K562 (cell line): ENCODE data around the gene CPOX. TPM values are rescaled to one million over a fixed set of nuclear protein-coding genes. Genes with fewer than 3 reads are reported as not detected.
A peak's percentile ranks its signal among the peaks of the same experiment; 100 is the strongest.

Source experiments
- CEBPB ChIP-seq: fragments of 450-650 bp; IDR thresholded peaks from 2 replicates; pipeline ENCODE4 v1.6.1; 2016; ENCODE audit warnings: missing genetic modification characterization, missing compliant biosample characterization
- GATAD2B ChIP-seq: fragments of 450-650 bp; IDR thresholded peaks from 2 replicates; pipeline ENCODE4 v1.6.1; 2017; ENCODE audit warnings: mild to moderate bottlenecking, borderline replicate concordance
- HDAC2 ChIP-seq: fragments of 450-650 bp; IDR thresholded peaks from 2 replicates; pipeline ENCODE4 v1.6.1; 2016; ENCODE audit warnings: mild to moderate bottlenecking
- MAFG ChIP-seq: fragments of 450-650 bp; conservative IDR thresholded peaks from 2 replicates; pipeline ENCODE4 v1.6.1; 2016; ENCODE audit warnings: missing genetic modification characterization, missing compliant biosample characterization
- MECOM ChIP-seq: fragments of 250-450 bp; sonication (Bioruptor Pico); IDR thresholded peaks from 2 replicates; pipeline ENCODE4 v1.8.0; 2022; ENCODE audit warnings: inconsistent platforms
- SRF ChIP-seq, 2 experiments: fragments of 250-450, 450-650 bp in 1 of 2; sonication (Bioruptor Pico) in 1 of 2; sonication (generic) in 1 of 2; formaldehyde crosslinking; IDR thresholded peaks; 2 replicates each; pipeline versions ENCODE4 v1.5.0 to v1.5.1; 2020 to 2022; ENCODE audit warnings: mild to moderate bottlenecking in 1 of 2, missing genetic modification reagents in 1 of 2
- STAT5A ChIP-seq: IDR thresholded peaks from 2 replicates; pipeline ENCODE4 v1.6.1; 2012; ENCODE audit warnings: low read length, inconsistent platforms, borderline replicate concordance
- TARDBP ChIP-seq: fragments of 450-650 bp; IDR thresholded peaks from 2 replicates; pipeline ENCODE4 v1.6.1; 2016
- ZBTB17 ChIP-seq: fragments of 450-650 bp; formaldehyde crosslinking; IDR thresholded peaks from 2 replicates; pipeline ENCODE4 v1.4.0; 2020; ENCODE audit warnings: mild to moderate bottlenecking
- ZC3H8 ChIP-seq: fragments of 450-650 bp; IDR thresholded peaks from 2 replicates; pipeline ENCODE4 v1.6.1; 2017
- ZNF134 ChIP-seq: fragments of 250-450 bp; sonication (Bioruptor Pico); conservative IDR thresholded peaks from 2 replicates; pipeline ENCODE4 v1.4.0; 2020
- ZNF436 ChIP-seq: fragments of 250-450, 450-650 bp; sonication (Bioruptor Pico); formaldehyde crosslinking; IDR thresholded peaks from 2 replicates; pipeline ENCODE4 v1.7.0; 2020; ENCODE audit warnings: mild to moderate bottlenecking
- ZNF717 ChIP-seq: fragments of 250-450 bp; sonication (Bioruptor Pico); IDR thresholded peaks from 2 replicates; pipeline ENCODE4 v1.5.0; 2021
- polyA plus RNA-seq, 8 experiments: library from polyadenylated mRNA; depleted of rRNA in 4 of 8; stranded (reverse) in 5 of 8; unstranded in 3 of 8; fragments of >200 nt; fragmentation: Nextera tagmentation in 2 of 8; fragmentation: Illumina TruSeq in 1 of 8; extraction: Ambion mirVana in 2 of 8; extraction: Trizol in 1 of 8; gene quantifications; 2 replicates each; pipeline versions ENCODE4 v1.2.1 to v1.2.3, GENCODE V29; 2011 to 2014; ENCODE audit warnings: inconsistent platforms in 1 of 8, missing spikeins in 1 of 8
- total RNA-seq, 7 experiments: library from RNA; depleted of rRNA in 6 of 7; stranded (reverse); fragments of >200 nt in 6 of 7; fragmentation: Illumina TruSeq in 2 of 7; extraction: Trizol in 2 of 7; gene quantifications; 2 replicates each; pipeline versions ENCODE4 v1.2.1 to v1.2.3, GENCODE V29; 2011 to 2021; ENCODE audit warnings: low replicate concordance in 1 of 7
- TF ChIP-seq, protein P1 (sequence below): fragments of 450-650 bp; formaldehyde crosslinking; IDR thresholded peaks from 2 replicates; pipeline ENCODE4 v1.4.0; 2020; ENCODE audit warnings: mild to moderate bottlenecking, moderate library complexity
- TF ChIP-seq, protein P2 (sequence below): fragments of 450-650 bp; IDR thresholded peaks from 2 replicates; pipeline ENCODE4 v1.6.1; 2017; ENCODE audit warnings: antibody characterized with exemption, mild to moderate bottlenecking
- TF ChIP-seq, protein P3 (sequence below): fragments of 250-450 bp; sonication (Bioruptor Pico); IDR thresholded peaks from 2 replicates; pipeline ENCODE4 v1.4.0; 2020

The CPOX gene
- total and polyA plus RNA-seq, 9 of the 15 experiments (the other 6 are each of a cell fraction or from before 2014, with no cell fraction given), result 14.6 to 82.1 (median 24.8) TPM

DNA sequence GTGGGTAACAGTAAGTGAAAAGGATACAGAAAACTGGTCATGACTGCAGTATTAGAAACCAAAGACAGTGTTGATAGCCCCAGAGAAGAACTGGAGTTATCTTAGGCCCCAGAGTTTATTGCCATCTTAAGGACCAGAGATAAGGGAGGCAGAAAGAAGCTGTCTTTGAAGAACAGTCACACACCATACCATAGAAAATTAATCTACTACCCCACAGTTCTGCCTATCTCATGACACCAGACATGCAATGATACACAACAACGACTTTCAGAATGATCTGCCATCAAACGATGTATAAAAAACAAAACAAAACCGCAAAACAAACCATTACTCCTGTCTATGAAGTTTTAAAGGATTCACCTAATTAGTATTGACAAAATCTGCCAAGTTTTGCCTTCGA is 9.6 kb downstream of the CPOX start (continued):
- TF ChIP-seq, protein P1, sequence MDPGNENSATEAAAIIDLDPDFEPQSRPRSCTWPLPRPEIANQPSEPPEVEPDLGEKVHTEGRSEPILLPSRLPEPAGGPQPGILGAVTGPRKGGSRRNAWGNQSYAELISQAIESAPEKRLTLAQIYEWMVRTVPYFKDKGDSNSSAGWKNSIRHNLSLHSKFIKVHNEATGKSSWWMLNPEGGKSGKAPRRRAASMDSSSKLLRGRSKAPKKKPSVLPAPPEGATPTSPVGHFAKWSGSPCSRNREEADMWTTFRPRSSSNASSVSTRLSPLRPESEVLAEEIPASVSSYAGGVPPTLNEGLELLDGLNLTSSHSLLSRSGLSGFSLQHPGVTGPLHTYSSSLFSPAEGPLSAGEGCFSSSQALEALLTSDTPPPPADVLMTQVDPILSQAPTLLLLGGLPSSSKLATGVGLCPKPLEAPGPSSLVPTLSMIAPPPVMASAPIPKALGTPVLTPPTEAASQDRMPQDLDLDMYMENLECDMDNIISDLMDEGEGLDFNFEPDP (CRISPR knock-in tag), result no peak
- TF ChIP-seq ZNF436 (CRISPR knock-in tag) (no peak), TARDBP (peak; percentile 92; the same call in 1 of the 2 replicates), STAT5A (peak; percentile 98), GATAD2B (no peak; the same call in 1 of the 2 replicates), CEBPB (no peak), ZC3H8 (no peak), ZBTB17 (CRISPR knock-in tag) (peak; percentile 66; the same call in 1 of the 2 replicates), MECOM (peak; percentile 36; the same call in 1 of the 2 replicates), HDAC2 (peak; percentile 91), ZNF717 (CRISPR knock-in tag) (no peak), MAFG (tag) (no peak; the same call in 1 of the 2 replicates), SRF (CRISPR knock-in tag; IDR thresholded peaks at IDR 0.05) (no peak), ZNF134 (CRISPR knock-in tag) (0 out of 2 replicates have a peak, but pooled peaks have one; percentile 24)
- TF ChIP-seq, protein P2, sequence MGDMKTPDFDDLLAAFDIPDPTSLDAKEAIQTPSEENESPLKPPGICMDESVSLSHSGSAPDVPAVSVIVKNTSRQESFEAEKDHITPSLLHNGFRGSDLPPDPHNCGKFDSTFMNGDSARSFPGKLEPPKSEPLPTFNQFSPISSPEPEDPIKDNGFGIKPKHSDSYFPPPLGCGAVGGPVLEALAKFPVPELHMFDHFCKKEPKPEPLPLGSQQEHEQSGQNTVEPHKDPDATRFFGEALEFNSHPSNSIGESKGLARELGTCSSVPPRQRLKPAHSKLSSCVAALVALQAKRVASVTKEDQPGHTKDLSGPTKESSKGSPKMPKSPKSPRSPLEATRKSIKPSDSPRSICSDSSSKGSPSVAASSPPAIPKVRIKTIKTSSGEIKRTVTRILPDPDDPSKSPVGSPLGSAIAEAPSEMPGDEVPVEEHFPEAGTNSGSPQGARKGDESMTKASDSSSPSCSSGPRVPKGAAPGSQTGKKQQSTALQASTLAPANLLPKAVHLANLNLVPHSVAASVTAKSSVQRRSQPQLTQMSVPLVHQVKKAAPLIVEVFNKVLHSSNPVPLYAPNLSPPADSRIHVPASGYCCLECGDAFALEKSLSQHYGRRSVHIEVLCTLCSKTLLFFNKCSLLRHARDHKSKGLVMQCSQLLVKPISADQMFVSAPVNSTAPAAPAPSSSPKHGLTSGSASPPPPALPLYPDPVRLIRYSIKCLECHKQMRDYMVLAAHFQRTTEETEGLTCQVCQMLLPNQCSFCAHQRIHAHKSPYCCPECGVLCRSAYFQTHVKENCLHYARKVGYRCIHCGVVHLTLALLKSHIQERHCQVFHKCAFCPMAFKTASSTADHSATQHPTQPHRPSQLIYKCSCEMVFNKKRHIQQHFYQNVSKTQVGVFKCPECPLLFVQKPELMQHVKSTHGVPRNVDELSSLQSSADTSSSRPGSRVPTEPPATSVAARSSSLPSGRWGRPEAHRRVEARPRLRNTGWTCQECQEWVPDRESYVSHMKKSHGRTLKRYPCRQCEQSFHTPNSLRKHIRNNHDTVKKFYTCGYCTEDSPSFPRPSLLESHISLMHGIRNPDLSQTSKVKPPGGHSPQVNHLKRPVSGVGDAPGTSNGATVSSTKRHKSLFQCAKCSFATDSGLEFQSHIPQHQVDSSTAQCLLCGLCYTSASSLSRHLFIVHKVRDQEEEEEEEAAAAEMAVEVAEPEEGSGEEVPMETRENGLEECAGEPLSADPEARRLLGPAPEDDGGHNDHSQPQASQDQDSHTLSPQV, result no peak
- TF ChIP-seq, protein P3, sequence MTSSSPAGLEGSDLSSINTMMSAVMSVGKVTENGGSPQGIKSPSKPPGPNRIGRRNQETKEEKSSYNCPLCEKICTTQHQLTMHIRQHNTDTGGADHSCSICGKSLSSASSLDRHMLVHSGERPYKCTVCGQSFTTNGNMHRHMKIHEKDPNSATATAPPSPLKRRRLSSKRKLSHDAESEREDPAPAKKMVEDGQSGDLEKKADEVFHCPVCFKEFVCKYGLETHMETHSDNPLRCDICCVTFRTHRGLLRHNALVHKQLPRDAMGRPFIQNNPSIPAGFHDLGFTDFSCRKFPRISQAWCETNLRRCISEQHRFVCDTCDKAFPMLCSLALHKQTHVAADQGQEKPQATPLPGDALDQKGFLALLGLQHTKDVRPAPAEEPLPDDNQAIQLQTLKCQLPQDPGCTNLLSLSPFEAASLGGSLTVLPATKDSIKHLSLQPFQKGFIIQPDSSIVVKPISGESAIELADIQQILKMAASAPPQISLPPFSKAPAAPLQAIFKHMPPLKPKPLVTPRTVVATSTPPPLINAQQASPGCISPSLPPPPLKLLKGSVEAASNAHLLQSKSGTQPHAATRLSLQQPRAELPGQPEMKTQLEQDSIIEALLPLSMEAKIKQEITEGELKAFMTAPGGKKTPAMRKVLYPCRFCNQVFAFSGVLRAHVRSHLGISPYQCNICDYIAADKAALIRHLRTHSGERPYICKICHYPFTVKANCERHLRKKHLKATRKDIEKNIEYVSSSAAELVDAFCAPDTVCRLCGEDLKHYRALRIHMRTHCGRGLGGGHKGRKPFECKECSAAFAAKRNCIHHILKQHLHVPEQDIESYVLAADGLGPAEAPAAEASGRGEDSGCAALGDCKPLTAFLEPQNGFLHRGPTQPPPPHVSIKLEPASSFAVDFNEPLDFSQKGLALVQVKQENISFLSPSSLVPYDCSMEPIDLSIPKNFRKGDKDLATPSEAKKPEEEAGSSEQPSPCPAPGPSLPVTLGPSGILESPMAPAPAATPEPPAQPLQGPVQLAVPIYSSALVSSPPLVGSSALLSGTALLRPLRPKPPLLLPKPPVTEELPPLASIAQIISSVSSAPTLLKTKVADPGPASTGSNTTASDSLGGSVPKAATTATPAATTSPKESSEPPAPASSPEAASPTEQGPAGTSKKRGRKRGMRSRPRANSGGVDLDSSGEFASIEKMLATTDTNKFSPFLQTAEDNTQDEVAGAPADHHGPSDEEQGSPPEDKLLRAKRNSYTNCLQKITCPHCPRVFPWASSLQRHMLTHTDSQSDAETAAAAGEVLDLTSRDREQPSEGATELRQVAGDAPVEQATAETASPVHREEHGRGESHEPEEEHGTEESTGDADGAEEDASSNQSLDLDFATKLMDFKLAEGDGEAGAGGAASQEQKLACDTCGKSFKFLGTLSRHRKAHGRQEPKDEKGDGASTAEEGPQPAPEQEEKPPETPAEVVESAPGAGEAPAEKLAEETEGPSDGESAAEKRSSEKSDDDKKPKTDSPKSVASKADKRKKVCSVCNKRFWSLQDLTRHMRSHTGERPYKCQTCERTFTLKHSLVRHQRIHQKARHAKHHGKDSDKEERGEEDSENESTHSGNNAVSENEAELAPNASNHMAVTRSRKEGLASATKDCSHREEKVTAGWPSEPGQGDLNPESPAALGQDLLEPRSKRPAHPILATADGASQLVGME, result no peak
